ENCODE results near the gene ZNF639. TPM values are rescaled to one million over a fixed set of nuclear protein-coding genes. Genes with fewer than 3 reads are reported as not detected.
A peak's percentile ranks its signal among the peaks of the same experiment; 100 is the strongest.

ZNF639 gene
- total RNA-seq, 1 experiment from 2014 or later = 63.6 TPM

- DNase-seq (ENCODE audit: low read depth) = no peak
Measured at GRCh38 chr3:179318876-179319275, 4.0 kb upstream of the ZNF639 start.

GRCh38 chr3:179321668-179322285, 1.1 kb upstream of the ZNF639 start:
- DNase-seq (ENCODE audit: low read depth) = peak; percentile 56

- peak; percentile 77 for DNase-seq (ENCODE audit: low read depth)
Measured at GRCh38 chr3:179323197-179324110, 623 bp downstream of the ZNF639 start.

- DNase-seq (ENCODE audit: low read depth) = peak; percentile 15
Measured at GRCh38 chr3:179324270-179324754, 1.5 kb downstream of the ZNF639 start.

- DNase-seq (ENCODE audit: low read depth) = no peak
Measured at GRCh38 chr3:179330438-179330837, 7.6 kb downstream of the ZNF639 start.

- no peak for DNase-seq (ENCODE audit: low read depth)
Measured at GRCh38 chr3:179332240-179332639, 9.4 kb downstream of the ZNF639 start.

GRCh38 chr3:179333084-179333483, 10.3 kb downstream of the ZNF639 start:
- no peak for DNase-seq (ENCODE audit: low read depth)

GRCh38 chr3:179336345-179336929, 13.6 kb downstream of the ZNF639 start:
- no peak for DNase-seq (ENCODE audit: low read depth)

GRCh38 chr3:179347345-179348194, 24.7 kb downstream of the ZNF639 start, which contains the start of gene MFN1:
Gene MFN1, plus strand, starts transcription at chr3:179347709. Its CDS starts 1,143 bp downstream, at chr3:179348852.
- peak; percentile 97 for DNase-seq (ENCODE audit: low read depth)

GRCh38 chr3:179348325-179349013, 25.6 kb downstream of the ZNF639 start:
- DNase-seq (ENCODE audit: low read depth) = peak; percentile 3

- DNase-seq (ENCODE audit: low read depth) = no peak
Measured at GRCh38 chr3:179355996-179356395, 33.2 kb downstream of the ZNF639 start.

GRCh38 chr3:179363332-179363731, 40.5 kb downstream of the ZNF639 start:
- DNase-seq (ENCODE audit: low read depth) = no peak

GRCh38 chr3:179369621-179370020, 46.8 kb downstream of the ZNF639 start:
- DNase-seq (ENCODE audit: low read depth) = no peak

- DNase-seq (ENCODE audit: low read depth) = no peak
Measured at GRCh38 chr3:179373938-179374337, 51.1 kb downstream of the ZNF639 start.

- no peak for DNase-seq (ENCODE audit: low read depth)
Measured at GRCh38 chr3:179375091-179375999, 52.5 kb downstream of the ZNF639 start.

GRCh38 chr3:179376474-179376873, 53.6 kb downstream of the ZNF639 start:
- DNase-seq (ENCODE audit: low read depth) = no peak
